ENCODE measurements around the gene DAB1. TPM values are rescaled to one million over a fixed set of nuclear protein-coding genes. Genes with fewer than 3 reads are reported as not detected.

DAB1 gene
- polyA plus RNA-seq, 3 donors, result not detected

- Mint-ChIP-seq H3K4me1 (no peaks in the 10 kb centered on the region), H3K4me3 (no peak overlapping the region), H3K9me3 (peaks cover 2 to 12% (median 6%) of the 10 kb centered on the region in 7 donors), H3K27ac (no peak overlapping the region), H3K27me3 (ENCODE audit: low read depth in 3 of 3) (peaks cover 0 to 6% (median 2%) of the 10 kb centered on the region in 3 donors), H3K36me3 (no peaks in the 10 kb centered on the region)
- Histone ChIP-seq H3K79me2 (ENCODE audit: insufficient read depth, low read length) (no peaks in the 10 kb centered on the region), H3K9me3 (replicated peaks in 1 of 2; ENCODE audit: control insufficient read depth in 1 of 2, insufficient read depth in 1 of 2, low read length in 2 of 2) (peaks cover 0 to 4% of the 10 kb centered on the region in 2 donors), H2AFZ (ENCODE audit: insufficient read depth, low read depth, low read length, poor library complexity, severe bottlenecking) (no peak overlapping the region), H3K36me3 (replicated peaks in 1 of 2; ENCODE audit: control insufficient read depth in 1 of 2, insufficient read depth in 2 of 2, low read length in 2 of 2) (no peaks in the 10 kb centered on the region), H4K20me1 (ENCODE audit: insufficient read depth, low read length) (no peaks in the 10 kb centered on the region), H3K27ac (ENCODE audit: low read depth in 1 of 2, low read length in 2 of 2) (no peak overlapping the region), H3K4me3 (replicated peaks in 1 of 3; ENCODE audit: low read depth in 2 of 3, low read length in 3 of 3) (no peak overlapping the region), H3K27me3 (ENCODE audit: control insufficient read depth in 2 of 2, insufficient read depth in 2 of 2, low read length in 2 of 2) (no peaks in the 10 kb centered on the region), H3K4me1 (ENCODE audit: control insufficient read depth in 1 of 2, insufficient read depth in 2 of 2, low read length in 2 of 2) (no peaks in the 10 kb centered on the region), H3K4me2 (replicated peaks; ENCODE audit: extremely low read depth, low read length, poor library complexity, severe bottlenecking) (no peak overlapping the region), H3K9ac (ENCODE audit: insufficient read depth, low read length, poor library complexity, severe bottlenecking) (no peak overlapping the region)
- TF ChIP-seq CTCF (IDR thresholded peaks at IDR 0.05), result no peak
- intact Hi-C loops (cut with micrococcal nuclease), result no loop called here
- DNase-seq, result no peak
- WGBS (ENCODE audit: insufficient coverage), result 75% methylated on average over 1 of the region's 1 CpG
These were observed 265.3 kb downstream of the DAB1 start for GRCh38 chr1:57158604-57158998.

GRCh38 chr1:57157818-57158603 lies 265.8 kb downstream of the DAB1 start:
- H3K27ac ChIP-seq (ENCODE audit: low read depth in 1 of 2, low read length in 2 of 2), result no peak overlapping the region
- H3K9me3 Mint-ChIP-seq, result peaks cover 2 to 12% (median 3%) of the 10 kb centered on the region in 7 donors
- no peaks in the 10 kb centered on the region for H4K20me1 ChIP-seq (ENCODE audit: insufficient read depth, low read length)
- WGBS (ENCODE audit: insufficient coverage), result no CpG with 5 or more reads among the region's 8 CpGs
- no peaks in the 10 kb centered on the region for H3K36me3 Mint-ChIP-seq
- no peak for TF ChIP-seq CTCF (IDR thresholded peaks at IDR 0.05)
- H3K27ac Mint-ChIP-seq, result no peak overlapping the region
- no peaks in the 10 kb centered on the region for H3K4me1 ChIP-seq (ENCODE audit: control insufficient read depth in 1 of 2, insufficient read depth in 2 of 2, low read length in 2 of 2)
- H3K36me3 ChIP-seq (replicated peaks in 1 of 2; ENCODE audit: control insufficient read depth in 1 of 2, insufficient read depth in 2 of 2, low read length in 2 of 2), result no peaks in the 10 kb centered on the region
- H3K9me3 ChIP-seq (replicated peaks in 1 of 2; ENCODE audit: control insufficient read depth in 1 of 2, insufficient read depth in 1 of 2, low read length in 2 of 2), result peaks cover 0 to 4% of the 10 kb centered on the region in 2 donors
- H3K79me2 ChIP-seq (ENCODE audit: insufficient read depth, low read length), result no peaks in the 10 kb centered on the region
- H3K9ac ChIP-seq (ENCODE audit: insufficient read depth, low read length, poor library complexity, severe bottlenecking), result no peak overlapping the region
- no peak for DNase-seq
- intact Hi-C loops (cut with micrococcal nuclease), result no loop called here
- H3K4me2 ChIP-seq (replicated peaks; ENCODE audit: extremely low read depth, low read length, poor library complexity, severe bottlenecking), result no peak overlapping the region
- H3K27me3 Mint-ChIP-seq (ENCODE audit: low read depth in 3 of 3), result peaks cover 0 to 4% (median 2%) of the 10 kb centered on the region in 3 donors
- no peak overlapping the region for H3K4me3 Mint-ChIP-seq
- H3K4me1 Mint-ChIP-seq, result no peaks in the 10 kb centered on the region
- H3K4me3 ChIP-seq (replicated peaks in 1 of 3; ENCODE audit: low read depth in 2 of 3, low read length in 3 of 3), result no peak overlapping the region
- no peak overlapping the region for H2AFZ ChIP-seq (ENCODE audit: insufficient read depth, low read depth, low read length, poor library complexity, severe bottlenecking)
- H3K27me3 ChIP-seq (ENCODE audit: control insufficient read depth in 2 of 2, insufficient read depth in 2 of 2, low read length in 2 of 2), result no peaks in the 10 kb centered on the region

All from CD14-positive monocyte (primary cell).